ENCODE measurements around the gene AFMID. TPM values are rescaled to one million over a fixed set of nuclear protein-coding genes. Genes with fewer than 3 reads are reported as not detected.

Gene AFMID
- total and polyA plus RNA-seq, 2 donors (not counting 1 experiment from before 2014, with no cell fraction given) = 18.2 to 24.8 TPM

DNA sequence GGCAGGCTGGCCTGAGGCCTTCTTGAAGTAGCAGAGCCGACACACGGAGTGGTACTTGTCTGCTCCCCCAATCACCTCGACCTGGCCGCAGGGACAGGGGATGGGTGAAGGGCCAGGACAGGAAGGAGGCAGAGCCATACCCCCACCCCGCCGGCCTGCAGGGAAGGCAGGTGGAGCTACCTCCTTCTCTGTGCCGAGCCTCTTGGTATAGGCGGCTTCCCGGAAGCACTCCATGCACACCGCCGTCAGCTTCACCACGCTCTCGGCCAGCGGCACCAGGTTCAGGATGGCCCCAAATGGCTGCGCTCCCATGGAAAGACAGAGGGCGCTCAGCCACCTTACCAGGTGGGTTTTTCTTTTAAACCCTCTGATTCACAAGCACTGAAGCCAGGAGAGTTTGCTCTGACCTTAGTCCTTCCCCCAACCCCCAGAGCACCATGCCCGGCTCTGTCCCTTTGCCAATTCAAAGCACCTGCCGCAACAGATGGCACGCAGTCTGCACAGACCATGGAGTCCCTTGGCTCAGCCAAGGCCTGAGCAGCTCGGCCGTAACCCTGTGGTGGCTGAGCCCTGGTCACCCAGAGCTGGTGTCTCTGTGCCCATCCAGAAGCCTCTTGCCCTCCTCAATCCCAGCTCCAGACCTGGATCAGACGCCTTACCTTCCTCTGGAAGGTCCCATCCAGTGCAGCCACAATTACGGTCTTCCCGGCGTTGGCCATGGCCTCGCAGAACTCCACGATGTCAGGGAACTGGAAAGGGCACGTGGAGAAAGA, 12.1 kb upstream of the AFMID start:
- Histone ChIP-seq H4K20me1 (ENCODE audit: control insufficient read depth, insufficient read depth, low read length, poor library complexity, severe bottlenecking) (peaks cover 12% of the 10 kb centered on the region), H3K79me2 (ENCODE audit: control insufficient read depth, insufficient read depth, low read length) (peaks cover 32% of the 10 kb centered on the region), H3K4me2 (replicated peaks; ENCODE audit: low read depth, low read length, poor library complexity, severe bottlenecking) (peak overlapping the region; percentile 73), H3K36me3 (replicated peaks in 1 of 2; ENCODE audit: control extremely low read depth in 1 of 2, control insufficient read depth in 1 of 2, extremely low read depth in 1 of 2, insufficient read depth in 2 of 2, low read length in 1 of 2) (peaks cover 0 to 47% of the 10 kb centered on the region in 2 experiments), H3K9me3 (ENCODE audit: control extremely low read depth in 1 of 3, control insufficient read depth in 2 of 3, insufficient read depth in 1 of 3, low read length in 2 of 3) (no peaks in the 10 kb centered on the region), H3K4me1 (ENCODE audit: control insufficient read depth in 2 of 2, insufficient read depth in 2 of 2, low read length in 2 of 2) (peaks cover 71 to 75% of the 10 kb centered on the region in 2 donors), H3K27me3 (replicated peaks in 1 of 4; ENCODE audit: control extremely low read depth in 1 of 4, control insufficient read depth in 3 of 4, insufficient read depth in 4 of 4, low read length in 3 of 4) (no peaks in the 10 kb centered on the region), H2AFZ (ENCODE audit: insufficient read depth, low read depth, low read length, poor library complexity, severe bottlenecking) (no peak overlapping the region), H3K4me3 (ENCODE audit: control extremely low read depth in 1 of 5, extremely low read depth in 1 of 5, insufficient read depth in 1 of 5, low read depth in 2 of 5, low read length in 4 of 5) (peak overlapping the region in 1 of 5 experiments; percentile 27), H3K27ac (ENCODE audit: low read length in 2 of 2) (peak overlapping the region; percentile 74 to 95), H3K9ac (ENCODE audit: low read length) (no peak overlapping the region)
- H3K4me1 Mint-ChIP-seq = peaks cover 82% of the 10 kb centered on the region
- 93% methylated on average over 26 of the region's 28 CpGs for WGBS (ENCODE audit: insufficient coverage)
- H3K9me3 Mint-ChIP-seq (ENCODE audit: insufficient read depth) = no peaks in the 10 kb centered on the region
- ATAC-seq (ENCODE audit: low read depth) = no peak
- H3K27ac Mint-ChIP-seq = peak overlapping the region; percentile 89
- DNase-seq = peak; percentile 41
- H3K27me3 Mint-ChIP-seq = no peaks in the 10 kb centered on the region
- H3K4me3 Mint-ChIP-seq = peak overlapping the region; percentile 83
- no peak for TF ChIP-seq EZH2 (IDR thresholded peaks at IDR 0.05; ENCODE audit: borderline replicate concordance, insufficient read depth, low read depth, low read length, poor library complexity, severe bottlenecking)
- TF ChIP-seq, protein P1, sequence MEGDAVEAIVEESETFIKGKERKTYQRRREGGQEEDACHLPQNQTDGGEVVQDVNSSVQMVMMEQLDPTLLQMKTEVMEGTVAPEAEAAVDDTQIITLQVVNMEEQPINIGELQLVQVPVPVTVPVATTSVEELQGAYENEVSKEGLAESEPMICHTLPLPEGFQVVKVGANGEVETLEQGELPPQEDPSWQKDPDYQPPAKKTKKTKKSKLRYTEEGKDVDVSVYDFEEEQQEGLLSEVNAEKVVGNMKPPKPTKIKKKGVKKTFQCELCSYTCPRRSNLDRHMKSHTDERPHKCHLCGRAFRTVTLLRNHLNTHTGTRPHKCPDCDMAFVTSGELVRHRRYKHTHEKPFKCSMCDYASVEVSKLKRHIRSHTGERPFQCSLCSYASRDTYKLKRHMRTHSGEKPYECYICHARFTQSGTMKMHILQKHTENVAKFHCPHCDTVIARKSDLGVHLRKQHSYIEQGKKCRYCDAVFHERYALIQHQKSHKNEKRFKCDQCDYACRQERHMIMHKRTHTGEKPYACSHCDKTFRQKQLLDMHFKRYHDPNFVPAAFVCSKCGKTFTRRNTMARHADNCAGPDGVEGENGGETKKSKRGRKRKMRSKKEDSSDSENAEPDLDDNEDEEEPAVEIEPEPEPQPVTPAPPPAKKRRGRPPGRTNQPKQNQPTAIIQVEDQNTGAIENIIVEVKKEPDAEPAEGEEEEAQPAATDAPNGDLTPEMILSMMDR (IDR thresholded peaks at IDR 0.05) = no peak
- ChIA-PET CTCF (interaction anchor here (1.0 to 19.2 kb wide), 12 partner anchors 9 to 247 kb away, joined by 3 to 357 read pairs (median 10); partner anchors contain the start of genes AFMID, TK1, TMC6 and TMC8), POLR2A (interaction anchor here (0.5 to 19.6 kb wide), 7 partner anchors 8 to 56 kb away, joined by 3 to 432 read pairs (median 4); partner anchors contain the start of genes C17orf99, TK1, TMC6 and TMC8)
- intact Hi-C loops (cut with micrococcal nuclease) = no loop called here

DNA sequence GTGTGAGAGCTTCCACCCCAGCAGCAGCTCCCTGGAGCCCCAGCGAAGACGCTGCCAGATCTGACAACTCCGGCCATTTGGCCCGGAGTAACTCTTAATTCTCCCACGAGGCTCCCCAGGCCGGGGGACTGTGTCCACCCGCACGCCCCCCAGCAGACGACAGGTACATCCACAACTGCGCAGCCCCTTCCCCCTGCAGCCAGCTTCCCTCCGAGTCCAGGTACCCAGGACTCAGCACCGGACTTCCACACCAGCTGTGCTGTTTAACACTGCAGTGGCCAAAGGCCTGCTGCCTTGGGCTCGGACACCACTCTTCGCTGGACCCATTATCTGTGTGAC, 11.6 kb upstream of the AFMID start:
- Histone ChIP-seq H3K4me3 (ENCODE audit: control extremely low read depth in 1 of 5, extremely low read depth in 1 of 5, insufficient read depth in 1 of 5, low read depth in 2 of 5, low read length in 4 of 5) (no peak overlapping the region), H3K27me3 (replicated peaks in 1 of 4; ENCODE audit: control extremely low read depth in 1 of 4, control insufficient read depth in 3 of 4, insufficient read depth in 4 of 4, low read length in 3 of 4) (no peaks in the 10 kb centered on the region), H3K4me1 (ENCODE audit: control insufficient read depth in 2 of 2, insufficient read depth in 2 of 2, low read length in 2 of 2) (peaks cover 73% of the 10 kb centered on the region in 2 donors), H3K79me2 (ENCODE audit: control insufficient read depth, insufficient read depth, low read length) (peaks cover 28% of the 10 kb centered on the region), H3K9me3 (ENCODE audit: control extremely low read depth in 1 of 3, control insufficient read depth in 2 of 3, insufficient read depth in 1 of 3, low read length in 2 of 3) (no peaks in the 10 kb centered on the region), H3K4me2 (replicated peaks; ENCODE audit: low read depth, low read length, poor library complexity, severe bottlenecking) (peak overlapping the region; percentile 73), H3K27ac (ENCODE audit: low read length in 2 of 2) (peak overlapping the region in 1 of 2 donors; percentile 24), H3K36me3 (replicated peaks in 1 of 2; ENCODE audit: control extremely low read depth in 1 of 2, control insufficient read depth in 1 of 2, extremely low read depth in 1 of 2, insufficient read depth in 2 of 2, low read length in 1 of 2) (peaks cover 0 to 47% of the 10 kb centered on the region in 2 experiments), H3K9ac (ENCODE audit: low read length) (no peak overlapping the region), H4K20me1 (ENCODE audit: control insufficient read depth, insufficient read depth, low read length, poor library complexity, severe bottlenecking) (peaks cover 8% of the 10 kb centered on the region), H2AFZ (ENCODE audit: insufficient read depth, low read depth, low read length, poor library complexity, severe bottlenecking) (no peak overlapping the region)
- ChIA-PET POLR2A (interaction anchor here (0.5 to 19.6 kb wide), 8 partner anchors 9 to 166 kb away, joined by 3 to 432 read pairs (median 4); partner anchors contain the start of genes C17orf99, TK1, TMC6 and TMC8), CTCF (interaction anchor here (1.3 to 19.2 kb wide), 13 partner anchors 9 to 246 kb away, joined by 3 to 357 read pairs (median 10); partner anchors contain the start of genes AFMID, TK1, TMC6 and TMC8)
- Mint-ChIP-seq H3K27me3 (no peaks in the 10 kb centered on the region), H3K9me3 (ENCODE audit: insufficient read depth) (no peaks in the 10 kb centered on the region), H3K4me1 (peaks cover 83% of the 10 kb centered on the region), H3K27ac (peak overlapping the region; percentile 89), H3K4me3 (peak overlapping the region; percentile 13)
- intact Hi-C loops (cut with micrococcal nuclease) = no loop called here
- WGBS (ENCODE audit: insufficient coverage) = 98% methylated on average over 14 of the region's 14 CpGs
- no peak for DNase-seq
- no peak for ATAC-seq (ENCODE audit: low read depth)
- no peak for TF ChIP-seq EZH2 (IDR thresholded peaks at IDR 0.05; ENCODE audit: borderline replicate concordance, insufficient read depth, low read depth, low read length, poor library complexity, severe bottlenecking)
- TF ChIP-seq, protein P1 (IDR thresholded peaks at IDR 0.05) = no peak
